Measurements from ENCODE around the gene PAMR1.

- TF ChIP-seq CTCF (IDR thresholded peaks at IDR 0.05) = no peak
- no peak for TF ChIP-seq POLR2AphosphoS5 (IDR thresholded peaks at IDR 0.05)
- no peak for TF ChIP-seq EP300 (IDR thresholded peaks at IDR 0.05)
These were observed 39.0 kb downstream of the PAMR1 start for GRCh38 chr11:35486446-35486845.

Data from esophagus muscularis mucosa (tissue), 4 donors.